GM12878 (cell line): ENCODE measurements around the gene MAPK8. TPM values are rescaled to one million over a fixed set of nuclear protein-coding genes. Genes with fewer than 3 reads are reported as not detected.

ENCODE experiments used
- ATAC-seq: fragments of 200-7000 bp; cut with Tn5 transposase; 3 replicates; pipeline ENCODE4 v1.9.1; 2020; ENCODE audit warnings: mild to moderate bottlenecking, moderate library complexity
- BruUV-seq: library from RNA; stranded (reverse); fragments of 400-500 nt; replicated peaks from 2 replicates; lab custom pipeline; 2021; lab: Mats Ljungman, UMichigan
- CTCF ChIA-PET: fragments of 300-600 bp; sonication (Branson Sonifier 250); formaldehyde crosslinking; extraction: SDS; loops from one replicate; lab custom pipeline; 2021; ENCODE audit warnings: inconsistent platforms; lab: Yijun Ruan, JAX
- POLR2A ChIA-PET: fragments of 350-600 bp; formaldehyde crosslinking; extraction: SDS; loops from one replicate; lab custom pipeline; 2021; ENCODE audit warnings: inconsistent platforms; lab: Charles Lee
- RAD21 ChIA-PET: fragments of 300-600 bp; sonication (Branson Sonifier 250); formaldehyde crosslinking; loops from one replicate; lab custom pipeline; 2023; ENCODE audit warnings: antibody characterized with exemption; ENCODE audit not compliant: unreplicated experiment; lab: Charles Lee
- SMC1A ChIA-PET: fragments of 300-600 bp; sonication (Branson Sonifier 250); formaldehyde crosslinking; loops from one replicate; lab custom pipeline; 2023; ENCODE audit not compliant: unreplicated experiment, uncharacterized antibody; lab: Charles Lee
- DNase-seq: peaks from one replicate; pipeline ENCODE4 v3.0.0-alpha.2; 2011; ENCODE audit warnings: low read depth, low spot score
- FAIRE-seq: peaks from 3 replicates; lab custom pipeline; 2011; peaks lifted over from hg19 to GRCh38; lab: Jason Lieb, UNC
- H2AFZ ChIP-seq: 2 replicates; pipeline ENCODE4 v1.6.0; 2011; ENCODE audit warnings: low read depth, low read length, control low read depth; ENCODE audit not compliant: control insufficient read depth
- H3K27ac ChIP-seq: 2 replicates; pipeline ENCODE4 v1.5.1; 2011; ENCODE audit warnings: control low read depth; ENCODE audit not compliant: control insufficient read depth, insufficient read depth
- H3K27me3 ChIP-seq, 2 experiments: replicated peaks in 1 of 2; 2 replicates each; pipeline versions ENCODE4 v1.6.0 to v1.6.1; 2011; ENCODE audit warnings: low read length in 1 of 2; ENCODE audit not compliant: control insufficient read depth in 2 of 2, insufficient read depth in 2 of 2
- H3K36me3 ChIP-seq, 2 experiments: 2 replicates each; pipeline ENCODE4 v1.5.1; 2011; ENCODE audit warnings: low read length in 1 of 2; ENCODE audit not compliant: control insufficient read depth in 2 of 2, insufficient read depth in 2 of 2
- H3K4me1 ChIP-seq: 2 replicates; pipeline ENCODE4 v1.6.1; 2011; ENCODE audit warnings: mild to moderate bottlenecking, low read length, moderate library complexity, mixed read lengths; ENCODE audit not compliant: control insufficient read depth, insufficient read depth
- H3K4me2 ChIP-seq: 2 replicates; pipeline ENCODE4 v1.6.0; 2011; ENCODE audit warnings: control low read depth; ENCODE audit not compliant: control insufficient read depth, insufficient read depth
- H3K4me3 ChIP-seq: fragments of 200-600 bp; sonication (generic); 2 replicates; pipeline ENCODE4 v1.5.1; 2016
- H3K79me2 ChIP-seq: 2 replicates; pipeline ENCODE4 v1.6.0; 2011; ENCODE audit warnings: low read length; ENCODE audit not compliant: control insufficient read depth, insufficient read depth
- H3K9ac ChIP-seq: 2 replicates; pipeline ENCODE4 v1.8.0; 2011; ENCODE audit warnings: low read length, control low read depth, mixed read lengths; ENCODE audit not compliant: control insufficient read depth, insufficient read depth
- H3K9me3 ChIP-seq: replicated peaks from 3 replicates; pipeline ENCODE4 v1.5.1; 2011; ENCODE audit warnings: mild to moderate bottlenecking, low read length; ENCODE audit not compliant: control insufficient read depth, insufficient read depth
- H4K20me1 ChIP-seq: 2 replicates; pipeline ENCODE4 v1.6.0; 2011; ENCODE audit not compliant: control insufficient read depth, insufficient read depth
- ASH2L ChIP-seq: fragments of 300-600, 200-600 bp; sonication (generic); IDR thresholded peaks from 2 replicates; pipeline ENCODE4 v1.6.1; 2017; ENCODE audit warnings: low read depth, mild to moderate bottlenecking, borderline replicate concordance
- CHD4 ChIP-seq: fragments of 200-600 bp; sonication (generic); IDR thresholded peaks from 2 replicates; pipeline ENCODE4 v1.6.1; 2016; ENCODE audit warnings: mild to moderate bottlenecking
- EGR1 ChIP-seq, 2 experiments: IDR thresholded peaks; 1 replicate in 1 of 2; 2 replicates in 1 of 2; pipeline ENCODE4 v1.6.1; 2011 to 2012; ENCODE audit warnings: low read depth in 2 of 2, low read length in 2 of 2, borderline replicate concordance in 1 of 2, mild to moderate bottlenecking in 1 of 2, moderate library complexity in 1 of 2
- ELK1 ChIP-seq: IDR thresholded peaks from 2 replicates; pipeline ENCODE4 v1.6.1; 2012; ENCODE audit warnings: low read depth, low read length, improper control_type of control experiment
- MYC ChIP-seq: IDR thresholded peaks from 2 replicates; pipeline ENCODE4 v1.6.1; 2011; ENCODE audit warnings: mild to moderate bottlenecking, low read length, moderate library complexity, inconsistent platforms; ENCODE audit not compliant: insufficient read depth, insufficient replicate concordance, insufficient read length, severe bottlenecking
- NFIC ChIP-seq: IDR thresholded peaks from 2 replicates; pipeline ENCODE4 v1.6.1; 2012; ENCODE audit warnings: low read depth, mild to moderate bottlenecking, inconsistent platforms, low read length, moderate library complexity
- STAT3 ChIP-seq: IDR thresholded peaks from 2 replicates; pipeline ENCODE4 v1.6.1; 2011; ENCODE audit warnings: low read depth, low read length, improper control_type of control experiment
- YY1 ChIP-seq: IDR thresholded peaks from 2 replicates; pipeline ENCODE4 v1.6.1; 2011; ENCODE audit warnings: low read depth, mild to moderate bottlenecking, low read length
- WGBS: methylation state at CpG from one replicate; pipeline ENCODE4 v1.1.6; 2016; ENCODE audit warnings: low lambda C conversion rate; ENCODE audit not compliant: insufficient replicate concordance, insufficient coverage; ENCODE audit errors: missing lambda C conversion rate; 5-methylcytosine and 5-hydroxymethylcytosine counted together
- in situ Hi-C: fragments of 300-500 bp; cut with MboI; formaldehyde crosslinking; loops from 9 replicates; pipeline ENCODE4 v1.14.3; 2018; ENCODE audit warnings: mixed read lengths
- intact Hi-C: fragments of 100-400 bp; cut with micrococcal nuclease; formaldehyde crosslinking; loops from one replicate; pipeline ENCODE4 v1.14.2; 2022; ENCODE audit not compliant: unreplicated experiment
- polyA plus RNA-seq, 11 experiments: library from polyadenylated mRNA; depleted of rRNA in 4 of 11; unstranded in 6 of 11; stranded (reverse) in 5 of 11; fragments of >200 nt; fragmentation: Nextera tagmentation in 4 of 11; fragmentation: Illumina TruSeq in 1 of 11; extraction: Ambion mirVana in 4 of 11; extraction: Trizol in 1 of 11; gene quantifications; 1 replicate in 1 of 11; 2 replicates in 10 of 11; pipeline versions ENCODE4 v1.2.1 to v1.2.3, GENCODE V29; 2011 to 2016; ENCODE audit warnings: inconsistent platforms in 2 of 11, missing spikeins in 2 of 11, low read depth in 1 of 11
- total RNA-seq, 4 experiments: library from RNA; depleted of rRNA in 3 of 4; stranded (reverse); fragments of >200 nt in 3 of 4; fragmentation: Illumina TruSeq in 1 of 4; extraction: Trizol in 1 of 4; gene quantifications; 2 replicates each; pipeline versions ENCODE4 v1.2.1 to v1.2.3, GENCODE V29; 2013 to 2021

The MAPK8 gene
- total and polyA plus RNA-seq, 10 of the 15 experiments (the other 5 are each of a cell fraction or from before 2014, with no cell fraction given), result 3.9 to 102 (median 40.0) TPM

- Histone ChIP-seq H3K9me3 (peaks cover 2% of the 10 kb centered on the region; the same call in 1 of the 3 replicates), H3K27me3 (no peaks in the 10 kb centered on the region), H3K4me2 (no peak overlapping the region), H3K4me1 (no peaks in the 10 kb centered on the region), H3K4me3 (no peak overlapping the region), H2AFZ (no peak overlapping the region), H4K20me1 (no peaks in the 10 kb centered on the region), H3K79me2 (no peaks in the 10 kb centered on the region), H3K36me3 (peaks cover 0 to 3% of the 10 kb centered on the region in 2 experiments; a peak in 3 of 4 replicates), H3K9ac (no peak overlapping the region), H3K27ac (no peak overlapping the region)
- no peak for DNase-seq
- 97% methylated on average over 4 of the region's 4 CpGs for WGBS
- TF ChIP-seq NFIC (no peak), YY1 (no peak), EGR1 (IDR thresholded peaks at IDR 0.05; ENCODE audit: borderline replicate concordance in 1 of 2, low read depth in 2 of 2, low read length in 2 of 2) (no peak), CHD4 (no peak), ASH2L (no peak), MYC (no peak), ELK1 (no peak), STAT3 (no peak)
- ChIA-PET SMC1A (interaction anchor here (1.4 kb wide), 1 partner anchor 8 kb away, joined by 3 read pairs; no protein-coding TSS in a partner anchor), RAD21 (no interaction called here), CTCF (no interaction called here), POLR2A (interaction anchor here (0.7 kb wide), 1 partner anchor 246 kb away, joined by 3 read pairs; no protein-coding TSS in a partner anchor)
- FAIRE-seq, result no peak
- intact Hi-C loops (no loop called here), in situ Hi-C loops (no loop called here)
- no peak for ATAC-seq
- BruUV-seq, result no TSS peak
Observed at GRCh38 chr10:48412933-48413332, 106.5 kb downstream of the MAPK8 start.
